Measurements from ENCODE around the gene DEXI.

GRCh38 chr16:10979717-10980601, 37.7 kb upstream of the DEXI start:
- TF ChIP-seq CTCF (IDR thresholded peaks at IDR 0.05) (no peak), ZFX (IDR thresholded peaks at IDR 0.05; ENCODE audit: borderline replicate concordance) (no peak)

All from 22Rv1 (cell line).